HG03196 (cell line): ENCODE results near the gene SPTLC1.

ENCODE experiments used
- ATAC-seq: cut with Tn5 transposase; IDR thresholded peaks from one replicate; pipeline ENCODE4 v1.9.1; 2021; ENCODE audit not compliant: unreplicated experiment

The SPTLC1 gene

DNA sequence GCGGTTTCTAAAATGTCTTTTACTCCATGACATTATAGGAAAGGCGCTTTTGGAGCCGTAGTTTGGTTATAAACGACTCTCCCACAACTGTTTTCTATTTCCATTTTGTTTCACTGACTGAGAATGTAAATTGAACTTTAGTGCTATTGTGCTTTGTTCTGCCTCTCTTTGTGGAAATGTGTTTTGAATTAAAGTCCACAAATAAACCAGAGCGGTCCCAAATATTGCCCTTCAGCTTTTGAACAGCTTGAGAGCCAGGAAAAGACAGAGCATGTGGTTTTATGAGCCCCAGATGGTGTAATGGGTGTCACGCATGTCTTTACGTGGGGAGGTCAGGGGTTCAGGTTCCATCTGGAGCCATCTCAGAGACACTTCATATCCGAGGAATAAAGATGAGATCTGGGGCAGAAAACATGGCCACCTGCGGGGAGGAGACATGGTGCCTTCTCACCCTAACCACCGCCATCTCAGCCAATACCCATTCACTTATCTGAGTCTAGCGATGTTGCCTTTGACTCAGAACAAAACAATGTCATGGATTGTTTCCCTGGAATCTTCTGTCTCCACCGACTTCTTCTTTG, 122.7 kb downstream of the SPTLC1 start:
- ATAC-seq = no peak

DNA sequence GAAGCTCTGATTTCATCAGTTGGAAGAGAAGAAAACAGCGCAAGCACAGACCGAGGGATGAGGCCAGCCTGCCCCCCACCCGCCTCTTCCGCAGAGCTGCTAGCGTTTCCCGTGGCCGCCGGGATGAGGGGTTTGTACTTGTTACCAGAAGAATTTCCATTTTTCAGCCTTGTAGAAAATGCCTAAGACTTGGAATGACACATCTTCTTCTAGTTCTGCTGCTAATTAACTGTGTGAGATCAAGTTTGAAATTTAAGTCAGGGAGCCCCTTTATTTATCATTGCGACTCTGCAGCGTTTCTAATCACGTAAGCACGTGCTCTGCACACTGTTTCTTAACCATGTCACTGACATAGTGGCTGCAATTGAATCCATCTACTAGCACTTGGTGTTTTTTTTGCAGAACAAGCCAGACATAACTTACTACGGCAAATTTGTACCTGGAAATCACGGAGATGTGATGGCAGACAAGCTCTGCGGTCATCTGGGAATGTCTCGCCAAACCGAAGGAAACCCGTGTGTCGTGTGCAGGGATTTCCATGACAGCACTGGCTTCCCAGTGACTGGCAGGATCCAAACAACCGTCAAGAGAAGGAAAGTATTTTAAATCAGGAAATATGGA, 123.4 kb downstream of the SPTLC1 start:
- ATAC-seq = no peak

DNA sequence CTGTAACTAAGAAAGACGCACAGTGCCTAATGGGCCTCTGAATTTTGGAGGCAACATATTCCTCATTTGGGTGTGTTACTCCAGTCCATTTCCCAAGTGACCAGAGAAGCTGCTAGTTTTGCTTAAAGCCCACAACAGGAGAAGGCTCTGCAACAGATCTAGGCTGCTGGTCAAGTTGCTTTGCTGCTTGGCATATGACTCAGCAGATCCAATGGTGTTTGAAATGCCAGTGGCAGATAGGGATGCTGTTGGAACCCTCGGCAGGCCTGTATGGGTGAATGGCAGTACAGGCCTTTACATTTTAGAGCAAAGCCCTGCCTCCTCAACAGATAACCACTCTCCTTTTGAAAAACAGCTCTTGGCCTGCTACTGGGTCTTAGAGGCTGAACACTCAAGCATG, 129.0 kb downstream of the SPTLC1 start:
- no peak for ATAC-seq

DNA sequence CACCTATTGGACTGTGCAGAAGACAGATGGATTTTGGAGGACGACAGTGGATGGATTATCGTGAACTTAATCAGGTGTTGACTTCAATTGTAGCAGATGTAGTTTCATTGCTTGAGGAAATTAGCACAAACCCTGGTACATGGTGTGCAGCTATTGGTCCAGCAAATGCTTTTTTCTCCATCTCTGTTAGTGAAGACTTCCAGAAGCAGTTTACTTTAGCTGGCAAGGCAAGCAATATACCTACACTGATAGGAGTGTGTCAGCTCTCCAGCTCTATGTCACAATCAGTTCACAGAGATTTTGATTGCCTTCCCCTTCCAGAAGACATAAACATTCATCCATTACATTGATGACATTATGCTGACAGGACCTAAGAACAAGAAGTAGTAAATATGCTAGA, 129.5 kb downstream of the SPTLC1 start:
- ATAC-seq = no peak
